Measurements from ENCODE around the gene PRODH2. TPM values are rescaled to one million over a fixed set of nuclear protein-coding genes. Genes with fewer than 3 reads are reported as not detected.

The PRODH2 gene
- total RNA-seq, 1 donor = not detected

- DNase-seq (ENCODE audit: low read depth) = no peak
- no peak overlapping the region for H3K4me3 ChIP-seq (ENCODE audit: low read depth, low read length)
- TF ChIP-seq, protein P1, sequence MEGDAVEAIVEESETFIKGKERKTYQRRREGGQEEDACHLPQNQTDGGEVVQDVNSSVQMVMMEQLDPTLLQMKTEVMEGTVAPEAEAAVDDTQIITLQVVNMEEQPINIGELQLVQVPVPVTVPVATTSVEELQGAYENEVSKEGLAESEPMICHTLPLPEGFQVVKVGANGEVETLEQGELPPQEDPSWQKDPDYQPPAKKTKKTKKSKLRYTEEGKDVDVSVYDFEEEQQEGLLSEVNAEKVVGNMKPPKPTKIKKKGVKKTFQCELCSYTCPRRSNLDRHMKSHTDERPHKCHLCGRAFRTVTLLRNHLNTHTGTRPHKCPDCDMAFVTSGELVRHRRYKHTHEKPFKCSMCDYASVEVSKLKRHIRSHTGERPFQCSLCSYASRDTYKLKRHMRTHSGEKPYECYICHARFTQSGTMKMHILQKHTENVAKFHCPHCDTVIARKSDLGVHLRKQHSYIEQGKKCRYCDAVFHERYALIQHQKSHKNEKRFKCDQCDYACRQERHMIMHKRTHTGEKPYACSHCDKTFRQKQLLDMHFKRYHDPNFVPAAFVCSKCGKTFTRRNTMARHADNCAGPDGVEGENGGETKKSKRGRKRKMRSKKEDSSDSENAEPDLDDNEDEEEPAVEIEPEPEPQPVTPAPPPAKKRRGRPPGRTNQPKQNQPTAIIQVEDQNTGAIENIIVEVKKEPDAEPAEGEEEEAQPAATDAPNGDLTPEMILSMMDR (IDR thresholded peaks at IDR 0.05; ENCODE audit: insufficient read depth, low read length) = no peak
Measured at GRCh38 chr19:35789195-35789977, 23.3 kb downstream of the PRODH2 start.

DNA sequence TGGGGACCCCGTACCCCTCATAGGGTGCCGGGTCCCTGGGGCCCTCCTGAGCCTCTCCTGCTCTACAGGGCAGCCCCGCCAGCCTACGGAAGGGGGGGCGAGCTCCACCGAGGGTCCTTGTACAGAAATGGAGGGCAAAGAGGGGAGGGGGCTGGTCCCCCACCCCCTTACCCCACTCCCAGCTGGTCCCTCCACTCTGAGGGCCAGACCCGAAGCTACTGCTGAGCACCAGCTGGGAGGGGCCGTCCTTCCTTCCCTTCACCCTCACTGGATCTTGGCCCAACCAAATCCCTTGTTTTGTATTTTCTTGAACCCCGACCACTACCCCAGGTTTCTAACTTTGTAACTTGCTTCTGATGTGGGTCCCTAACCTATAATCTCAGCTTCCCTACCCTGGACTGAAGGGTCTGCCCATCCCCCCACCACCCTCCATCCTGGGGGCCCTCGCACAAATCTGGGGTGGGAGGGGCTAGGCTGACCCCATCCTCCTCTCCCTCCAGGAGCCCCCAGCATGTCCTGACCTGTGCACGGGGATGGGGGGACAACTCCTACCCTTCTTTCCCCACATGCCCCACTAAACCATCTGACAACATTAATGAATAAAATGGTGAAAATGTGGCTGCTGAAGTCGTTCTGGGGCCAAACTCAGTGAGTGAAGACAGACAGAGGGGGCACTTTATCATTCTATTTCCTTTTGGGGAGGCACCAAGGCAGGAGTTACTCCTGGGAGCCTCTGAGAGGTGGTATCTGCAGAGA is 24.3 kb downstream of the PRODH2 start:
- no peak for DNase-seq (ENCODE audit: low read depth)
- H3K4me3 ChIP-seq (ENCODE audit: low read depth, low read length) = no peak overlapping the region
- TF ChIP-seq, protein P1 (IDR thresholded peaks at IDR 0.05; ENCODE audit: insufficient read depth, low read length) = no peak

GRCh38 chr19:35787227-35787799 is 25.3 kb downstream of the PRODH2 start:
- no peak overlapping the region for H3K4me3 ChIP-seq (ENCODE audit: low read depth, low read length)
- TF ChIP-seq, protein P1 (IDR thresholded peaks at IDR 0.05; ENCODE audit: insufficient read depth, low read length) = no peak
- no peak for DNase-seq (ENCODE audit: low read depth)

DNA sequence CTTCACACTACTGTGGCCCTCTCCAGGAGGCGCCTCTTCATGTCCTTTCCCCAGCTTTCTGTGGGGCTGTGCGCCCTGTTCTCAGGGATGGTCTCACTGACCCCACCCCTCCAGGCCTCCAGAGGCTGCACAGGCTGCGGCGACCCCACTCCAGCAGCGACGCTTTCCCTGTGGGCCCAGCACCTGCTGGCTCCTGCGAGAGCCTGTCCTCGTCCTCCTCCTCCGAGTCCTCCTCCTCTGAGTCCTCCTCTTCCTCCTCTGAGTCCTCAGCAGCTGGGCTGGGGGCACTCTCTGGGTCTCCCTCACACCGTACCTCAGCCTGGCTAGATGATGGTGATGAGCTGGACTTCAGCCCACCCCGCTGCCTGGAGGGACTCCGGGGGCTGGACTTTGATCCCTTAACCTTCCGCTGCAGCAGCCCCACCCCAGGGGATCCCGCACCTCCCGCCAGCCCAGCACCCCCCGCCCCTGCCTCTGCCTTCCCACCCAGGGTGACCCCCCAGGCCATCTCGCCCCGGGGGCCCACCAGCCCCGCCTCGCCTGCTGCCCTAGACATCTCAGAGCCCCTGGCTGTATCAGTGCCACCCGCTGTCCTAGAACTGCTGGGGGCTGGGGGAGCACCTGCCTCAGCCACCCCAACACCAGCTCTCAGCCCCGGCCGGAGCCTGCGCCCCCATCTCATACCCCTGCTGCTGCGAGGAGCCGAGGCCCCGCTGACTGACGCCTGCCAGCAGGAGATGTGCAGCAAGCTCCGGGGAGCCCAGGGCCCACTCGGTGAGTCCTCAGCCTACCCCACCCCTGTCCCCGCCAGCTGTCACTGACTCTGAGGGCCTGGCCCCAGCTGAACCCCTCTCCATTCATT is 26.1 kb downstream of the PRODH2 start:
- H3K4me3 ChIP-seq (ENCODE audit: low read depth, low read length) = no peak overlapping the region
- TF ChIP-seq, protein P1 (IDR thresholded peaks at IDR 0.05; ENCODE audit: insufficient read depth, low read length) = no peak
- DNase-seq (ENCODE audit: low read depth) = no peak

DNA sequence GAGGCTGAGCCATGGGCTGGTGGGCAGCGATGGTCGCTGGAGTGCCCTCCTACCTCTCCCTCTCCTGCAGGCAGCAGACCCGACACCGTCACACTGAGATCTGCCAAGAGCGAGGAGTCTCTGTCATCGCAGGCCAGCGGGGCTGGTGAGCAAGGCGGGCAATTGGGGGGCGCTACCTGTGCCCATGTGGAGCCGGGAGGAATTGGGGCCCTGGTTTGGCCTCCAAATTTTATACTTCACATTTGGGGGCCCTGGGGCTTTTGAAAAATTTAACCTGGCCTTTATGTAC is 27.4 kb downstream of the PRODH2 start:
- H3K4me3 ChIP-seq (ENCODE audit: low read depth, low read length) = no peak overlapping the region
- TF ChIP-seq, protein P1 (IDR thresholded peaks at IDR 0.05; ENCODE audit: insufficient read depth, low read length) = no peak
- DNase-seq (ENCODE audit: low read depth) = no peak
